A549 (cell line): ENCODE measurements around the gene ACVR1B.

ENCODE experiments used
- CBX2 ChIP-seq: fragments of 200-600 bp; sonication (generic); IDR thresholded peaks from 2 replicates; pipeline ENCODE4 v1.6.1; 2016; ENCODE audit warnings: low read depth, mild to moderate bottlenecking, borderline replicate concordance
- CEBPB ChIP-seq, 2 experiments: fragments of >200 bp in 1 of 2; sonication (Bioruptor Twin) in 1 of 2; formaldehyde crosslinking in 1 of 2; IDR thresholded peaks; 2 replicates each; pipeline ENCODE4 v1.6.1; 2012 to 2016
- CHD2 ChIP-seq: fragments of 150-350 bp; IDR thresholded peaks from 2 replicates; pipeline ENCODE4 v1.6.1; 2014; ENCODE audit warnings: low read length; ENCODE audit not compliant: partially characterized antibody
- CTCF ChIP-seq: fragments of >200 bp; sonication (Bioruptor Twin); formaldehyde crosslinking; IDR thresholded peaks from 3 replicates; pipeline ENCODE4 v1.5.1; 2016
- EHF ChIP-seq: fragments of 250-450 bp; sonication (Bioruptor Pico); IDR thresholded peaks from 2 replicates; pipeline ENCODE4 v1.5.0; 2020; ENCODE audit warnings: mild to moderate bottlenecking
- FOSL2 ChIP-seq, 2 experiments: fragments of 450-650 bp in 1 of 2; fragments of >200 bp in 1 of 2; sonication (Bioruptor Twin) in 1 of 2; formaldehyde crosslinking; IDR thresholded peaks; 2 replicates each; pipeline versions ENCODE4 v1.5.0 to v1.6.1; 2016 to 2020; ENCODE audit warnings: mild to moderate bottlenecking in 1 of 2, moderate library complexity in 1 of 2
- HMGXB4 ChIP-seq: fragments of 250-450 bp; sonication (Bioruptor Pico); IDR thresholded peaks from 2 replicates; pipeline ENCODE4 v1.5.0; 2021; ENCODE audit warnings: mild to moderate bottlenecking, moderate library complexity, borderline replicate concordance
- MAFK ChIP-seq: fragments of 450-650 bp; IDR thresholded peaks from 2 replicates; pipeline ENCODE4 v1.6.1; 2014; ENCODE audit not compliant: partially characterized antibody
- MAX ChIP-seq: IDR thresholded peaks from 2 replicates; pipeline ENCODE4 v1.6.1; 2012
- POLR2A ChIP-seq: IDR thresholded peaks from 2 replicates; pipeline ENCODE4 v1.6.1; 2012; ENCODE audit warnings: mild to moderate bottlenecking, low read length
- TP53 ChIP-seq: fragments of 250-450 bp; sonication (Bioruptor Pico); IDR thresholded peaks from 2 replicates; pipeline ENCODE4 v1.5.0; 2021; ENCODE audit warnings: mild to moderate bottlenecking, moderate library complexity

GRCh38 chr12:51953089-51953488, 1.6 kb downstream of the ACVR1B start:
- TF ChIP-seq POLR2A (no peak), CTCF (no peak), MAFK (no peak), EHF (CRISPR knock-in tag) (no peak), TP53 (CRISPR knock-in tag) (no peak), CHD2 (no peak), CEBPB (IDR thresholded peaks at IDR 0.05) (no peak), MAX (no peak), CBX2 (no peak), FOSL2 (IDR thresholded peaks at IDR 0.05) (no peak), FOSL2 (CRISPR knock-in tag; IDR thresholded peaks at IDR 0.05) (no peak), HMGXB4 (CRISPR knock-in tag) (no peak)
